ENCODE data around the gene MYT1. TPM values are rescaled to one million over a fixed set of nuclear protein-coding genes. Genes with fewer than 3 reads are reported as not detected.

The MYT1 gene
- total RNA-seq, 2 experiments from 2014 or later = 0.12 to 0.14 TPM

DNA sequence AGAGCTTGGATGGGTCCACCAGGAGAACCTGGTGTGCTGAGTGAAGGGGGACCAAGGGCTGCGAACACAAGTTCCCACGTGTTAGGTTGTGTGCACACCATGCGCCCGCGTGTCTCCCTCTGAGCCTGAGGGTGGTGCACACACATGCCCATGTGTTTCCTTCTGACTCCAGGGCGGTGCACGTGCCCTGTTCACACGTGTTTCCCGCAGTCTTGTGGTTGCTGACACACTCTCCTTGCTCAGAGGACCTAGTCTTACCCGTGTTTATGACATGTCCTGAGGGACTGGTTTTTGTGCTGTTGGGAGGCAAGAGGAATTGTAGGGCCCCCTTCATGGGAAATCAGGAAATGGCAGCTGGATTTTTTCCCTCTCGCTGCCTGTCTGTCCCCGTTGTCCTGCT, 55.0 kb downstream of the MYT1 start:
- H3K27me3 Mint-ChIP-seq = no peaks in the 10 kb centered on the region
- H3K4me3 Mint-ChIP-seq = no peak overlapping the region
- H3K36me3 Mint-ChIP-seq (ENCODE audit: low read depth) = no peaks in the 10 kb centered on the region
- H3K27ac Mint-ChIP-seq = no peak overlapping the region
- H3K9me3 Mint-ChIP-seq (ENCODE audit: low read depth) = no peaks in the 10 kb centered on the region
- CTCF ChIA-PET = interaction anchor here (0.7 kb wide), 1 partner anchor 1201 kb away, joined by 5 read pairs; no protein-coding TSS in a partner anchor
- DNase-seq = no peak
- ATAC-seq = no peak
- H3K4me1 Mint-ChIP-seq = peaks cover 13% of the 10 kb centered on the region
- POLR2A ChIA-PET = no interaction called here
- intact Hi-C loops (cut with DNase I, micrococcal nuclease) = no loop called here

DNA sequence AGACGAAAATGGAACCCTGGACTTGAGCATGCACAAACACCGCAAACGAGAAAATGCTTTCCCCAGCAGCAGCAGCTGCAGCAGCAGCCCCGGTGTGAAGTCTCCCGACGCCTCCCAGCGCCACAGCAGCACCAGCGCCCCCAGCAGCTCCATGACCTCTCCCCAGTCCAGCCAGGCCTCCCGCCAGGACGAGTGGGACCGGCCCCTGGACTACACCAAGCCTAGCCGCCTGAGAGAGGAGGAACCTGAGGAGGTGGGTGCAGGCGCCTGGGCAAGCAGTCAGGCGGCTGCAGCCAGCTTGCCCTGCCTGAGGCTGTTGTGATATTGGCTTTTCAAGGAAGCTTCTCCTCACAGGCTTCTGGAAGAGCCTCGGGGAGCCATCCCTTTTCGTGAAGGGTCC, 55.5 kb downstream of the MYT1 start:
- Mint-ChIP-seq H3K9me3 (ENCODE audit: low read depth) (no peaks in the 10 kb centered on the region), H3K4me1 (peaks cover 10% of the 10 kb centered on the region), H3K4me3 (no peak overlapping the region), H3K27me3 (no peaks in the 10 kb centered on the region), H3K36me3 (ENCODE audit: low read depth) (no peaks in the 10 kb centered on the region), H3K27ac (no peak overlapping the region)
- no peak for ATAC-seq
- DNase-seq = no peak
- intact Hi-C loops (cut with DNase I, micrococcal nuclease) = no loop called here
- ChIA-PET POLR2A (no interaction called here), CTCF (no interaction called here)

DNA sequence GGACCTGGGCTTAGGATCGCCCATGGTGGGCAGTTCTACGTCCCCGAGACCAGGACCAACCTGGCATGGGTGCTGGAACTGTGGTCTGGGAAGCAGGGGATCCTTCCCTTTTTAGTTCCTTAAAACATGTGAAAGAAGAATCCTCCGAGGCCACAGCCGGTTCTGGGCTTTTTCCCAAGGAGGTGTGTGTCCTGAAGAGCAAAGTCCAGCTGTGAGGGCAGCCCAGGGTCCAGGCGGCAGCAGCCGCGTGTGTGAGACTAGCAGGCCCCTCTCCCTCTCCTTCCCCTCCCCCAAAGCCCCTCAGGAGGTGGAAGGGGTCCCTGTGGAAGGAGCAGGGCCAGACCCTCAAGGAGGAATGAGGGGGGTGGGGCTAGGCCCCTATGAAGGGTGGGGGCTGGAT, 56.2 kb downstream of the MYT1 start:
- intact Hi-C loops (cut with DNase I, micrococcal nuclease) = no loop called here
- ChIA-PET CTCF (no interaction called here), POLR2A (no interaction called here)
- H3K4me1 Mint-ChIP-seq = peaks cover 4% of the 10 kb centered on the region
- H3K36me3 Mint-ChIP-seq (ENCODE audit: low read depth) = no peaks in the 10 kb centered on the region
- no peaks in the 10 kb centered on the region for H3K27me3 Mint-ChIP-seq
- no peak for ATAC-seq
- no peak for DNase-seq
- H3K4me3 Mint-ChIP-seq = no peak overlapping the region
- H3K27ac Mint-ChIP-seq = no peak overlapping the region
- H3K9me3 Mint-ChIP-seq (ENCODE audit: low read depth) = no peaks in the 10 kb centered on the region

DNA sequence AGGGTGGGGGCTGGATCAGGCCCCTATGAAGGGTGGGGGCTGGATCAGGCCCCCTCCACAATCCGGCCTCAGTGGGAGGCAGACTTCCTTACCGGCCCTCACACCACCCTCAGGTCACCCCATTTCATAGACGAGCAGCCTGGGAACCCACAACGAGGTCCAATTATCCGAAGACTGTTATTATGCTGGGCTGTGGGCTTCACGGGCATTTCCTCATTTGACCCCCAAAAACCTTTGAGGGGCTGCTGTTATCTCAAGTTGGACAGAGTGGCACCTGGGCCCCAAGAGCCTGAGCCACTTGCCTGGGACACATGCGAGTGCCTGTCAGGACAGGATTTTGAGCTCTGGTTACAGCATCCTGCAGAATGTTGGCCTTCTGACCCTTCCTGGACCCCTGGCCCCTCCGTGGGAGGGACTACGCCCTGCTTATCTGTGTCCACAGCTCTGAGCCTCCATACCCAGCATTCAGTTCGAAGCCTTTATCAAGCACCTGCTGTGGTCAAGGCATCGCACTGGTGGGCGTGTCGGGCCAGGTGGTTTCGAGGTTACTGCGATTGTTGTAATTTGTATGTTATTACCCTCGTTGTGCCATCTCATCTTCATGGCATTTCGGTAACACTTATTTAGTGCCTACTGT, 56.8 kb downstream of the MYT1 start:
- POLR2A ChIA-PET = no interaction called here
- Mint-ChIP-seq H3K9me3 (ENCODE audit: low read depth) (no peaks in the 10 kb centered on the region), H3K27ac (no peak overlapping the region), H3K27me3 (no peaks in the 10 kb centered on the region), H3K4me1 (peaks cover 2% of the 10 kb centered on the region), H3K36me3 (ENCODE audit: low read depth) (no peaks in the 10 kb centered on the region), H3K4me3 (no peak overlapping the region)
- DNase-seq = no peak
- CTCF ChIA-PET = no interaction called here
- ATAC-seq = no peak
- intact Hi-C loops (cut with DNase I, micrococcal nuclease) = no loop called here

DNA sequence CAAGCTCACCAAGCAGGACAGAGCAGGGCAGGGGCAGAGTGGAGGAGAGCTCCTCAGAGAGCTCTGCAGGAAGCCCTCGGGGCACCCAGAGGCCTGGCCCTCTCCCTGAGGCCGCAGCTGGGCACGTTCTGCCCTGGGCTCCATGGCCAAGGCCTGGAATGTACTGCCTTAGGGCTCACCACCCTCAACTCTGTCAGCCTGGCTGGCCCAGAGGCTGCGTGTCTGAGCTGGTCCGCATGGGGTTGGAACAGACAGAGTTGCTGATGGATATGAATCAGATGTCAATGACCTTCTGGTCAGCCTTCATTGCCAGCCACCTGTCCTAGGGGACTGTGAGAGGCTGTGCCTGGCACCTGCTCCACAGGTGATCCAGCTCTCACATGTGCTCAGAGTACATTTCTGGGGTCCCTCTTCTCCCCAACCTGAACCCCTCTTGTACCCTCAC, 58.1 kb downstream of the MYT1 start:
- Mint-ChIP-seq H3K27me3 (no peaks in the 10 kb centered on the region), H3K9me3 (ENCODE audit: low read depth) (no peaks in the 10 kb centered on the region), H3K4me1 (peaks cover 10% of the 10 kb centered on the region), H3K4me3 (no peak overlapping the region), H3K27ac (no peak overlapping the region), H3K36me3 (ENCODE audit: low read depth) (no peaks in the 10 kb centered on the region)
- POLR2A ChIA-PET = no interaction called here
- CTCF ChIA-PET = interaction anchor here (0.6 kb wide), 1 partner anchor 25 kb away, joined by 3 read pairs; no protein-coding TSS in a partner anchor
- no peak for DNase-seq
- no peak for ATAC-seq
- intact Hi-C loops (cut with DNase I, micrococcal nuclease) = no loop called here

DNA sequence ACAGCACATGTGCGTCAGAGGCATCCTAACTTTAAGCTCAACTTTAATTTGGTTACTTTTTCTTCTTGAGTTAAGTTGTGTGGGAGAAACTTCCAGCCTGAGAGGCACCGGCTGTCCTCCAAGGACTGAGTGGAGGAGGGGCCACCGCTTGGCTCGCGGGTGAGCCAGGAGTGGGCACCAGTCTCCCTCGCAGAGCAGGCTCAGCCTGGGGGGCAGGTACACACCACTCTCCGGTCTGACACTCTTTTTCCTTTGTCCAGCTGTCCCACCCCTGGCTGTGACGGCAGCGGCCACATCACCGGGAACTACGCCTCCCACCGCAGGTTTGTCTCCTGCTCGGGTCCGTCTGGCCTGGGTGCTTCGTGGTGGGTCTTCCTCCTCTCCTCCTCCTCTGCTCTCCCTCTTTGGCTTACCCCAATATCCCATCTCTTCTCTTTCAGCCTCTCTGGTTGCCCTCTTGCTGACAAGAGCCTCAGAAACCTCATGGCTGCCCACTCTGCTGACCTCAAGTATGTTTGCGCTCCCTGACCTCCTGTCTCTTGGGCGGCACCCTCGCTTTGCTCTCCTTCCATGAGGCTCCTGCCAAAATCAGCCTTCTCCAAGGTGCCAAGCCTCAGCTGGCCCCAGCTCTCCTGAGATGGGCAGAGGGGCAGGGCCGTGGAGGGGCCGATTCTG, 58.7 kb downstream of the MYT1 start:
- Mint-ChIP-seq H3K4me1 (peaks cover 12% of the 10 kb centered on the region), H3K27ac (no peak overlapping the region), H3K9me3 (ENCODE audit: low read depth) (no peaks in the 10 kb centered on the region), H3K4me3 (no peak overlapping the region), H3K27me3 (no peaks in the 10 kb centered on the region), H3K36me3 (ENCODE audit: low read depth) (no peaks in the 10 kb centered on the region)
- DNase-seq (no peak), ATAC-seq (no peak)
- intact Hi-C loops (cut with DNase I, micrococcal nuclease) = no loop called here
- POLR2A ChIA-PET = no interaction called here
- CTCF ChIA-PET = interaction anchor here (0.6 kb wide), 1 partner anchor 26 kb away, joined by 3 read pairs; no protein-coding TSS in a partner anchor

DNA sequence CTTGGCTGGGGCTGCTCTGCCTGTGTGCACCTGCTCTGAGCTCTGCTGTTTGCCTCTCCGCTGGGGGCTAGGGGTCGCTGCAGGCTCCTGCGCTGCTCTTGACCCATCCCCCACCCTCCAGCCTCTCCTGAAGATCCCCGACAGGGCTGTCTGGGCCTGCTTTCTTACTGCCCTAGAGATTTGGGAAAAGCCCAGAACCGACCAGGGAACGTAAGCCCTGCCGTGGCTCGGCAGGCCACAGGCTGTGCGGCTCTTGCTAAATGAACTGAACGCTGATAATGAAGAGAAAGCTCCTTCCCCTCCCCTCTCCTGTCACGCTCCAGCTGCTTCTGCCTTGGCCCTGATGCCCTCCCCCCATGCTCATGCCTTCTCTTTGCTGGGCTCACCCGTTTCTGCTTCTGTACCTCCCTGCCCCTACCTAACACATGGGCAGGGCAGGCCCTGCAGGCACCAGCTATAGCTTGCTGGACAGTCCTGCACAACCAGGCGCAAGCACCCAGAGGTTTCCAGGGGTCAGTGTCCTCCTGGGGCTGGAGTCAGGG, 59.3 kb downstream of the MYT1 start:
- no peaks in the 10 kb centered on the region for H3K27me3 Mint-ChIP-seq
- H3K36me3 Mint-ChIP-seq (ENCODE audit: low read depth) = no peaks in the 10 kb centered on the region
- CTCF ChIA-PET = interaction anchor here (1.4 kb wide), 1 partner anchor 9 kb away, joined by 4 read pairs; no protein-coding TSS in a partner anchor
- peaks cover 15% of the 10 kb centered on the region for H3K4me1 Mint-ChIP-seq
- intact Hi-C loops (cut with DNase I, micrococcal nuclease) = no loop called here
- no peak overlapping the region for H3K27ac Mint-ChIP-seq
- ATAC-seq (no peak), DNase-seq (no peak)
- no peaks in the 10 kb centered on the region for H3K9me3 Mint-ChIP-seq (ENCODE audit: low read depth)
- POLR2A ChIA-PET = no interaction called here
- no peak overlapping the region for H3K4me3 Mint-ChIP-seq

DNA sequence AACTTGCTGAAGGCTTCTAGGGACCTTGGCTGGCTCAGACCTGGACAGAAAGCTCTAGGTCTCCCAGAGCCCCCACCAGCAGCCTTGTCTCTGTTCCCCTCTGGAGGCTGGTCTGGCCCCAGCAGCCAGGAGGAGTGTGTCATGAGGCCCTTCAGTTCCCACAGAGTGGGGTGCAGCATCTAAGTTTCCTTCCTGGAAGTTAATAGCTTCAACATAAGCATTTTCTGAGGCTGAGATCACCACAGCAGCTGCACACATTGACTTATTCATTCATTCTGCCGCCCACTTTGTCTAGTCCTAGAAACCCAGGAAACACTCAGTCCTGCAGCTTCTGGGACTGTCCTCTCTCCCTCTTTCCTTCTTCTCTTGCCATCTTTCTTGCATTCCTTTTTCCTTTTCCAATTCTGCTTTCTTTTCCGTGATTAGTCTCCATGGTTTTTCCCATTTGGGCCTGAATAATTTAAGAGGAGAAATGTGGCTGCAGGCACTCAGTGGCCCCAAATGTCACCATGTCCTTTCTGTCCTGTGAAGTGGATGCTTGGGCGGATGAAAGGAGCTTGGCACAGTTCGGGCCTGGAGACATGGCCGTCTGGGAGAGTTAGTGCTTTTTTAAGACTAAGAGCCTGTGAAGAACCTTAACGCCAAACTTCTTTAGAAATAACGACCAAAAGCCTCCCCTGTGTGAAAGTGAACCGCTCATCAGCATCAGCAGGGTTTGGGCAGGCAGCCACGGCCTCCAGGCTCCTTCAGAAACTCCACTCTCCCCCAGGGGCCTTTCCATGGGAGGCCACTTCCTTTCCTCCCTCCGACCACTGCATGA, 60.3 kb downstream of the MYT1 start:
- Mint-ChIP-seq H3K4me1 (peaks cover 15% of the 10 kb centered on the region), H3K27ac (no peak overlapping the region), H3K4me3 (no peak overlapping the region), H3K9me3 (ENCODE audit: low read depth) (no peaks in the 10 kb centered on the region), H3K27me3 (no peaks in the 10 kb centered on the region), H3K36me3 (ENCODE audit: low read depth) (no peaks in the 10 kb centered on the region)
- peak; percentile 16 for DNase-seq
- peak; percentile 73 for ATAC-seq
- CTCF ChIA-PET = interaction anchor here (0.7 to 1.4 kb wide), 3 partner anchors 9 to 34 kb away, joined by 3 to 4 read pairs (median 3); no protein-coding TSS in a partner anchor
- intact Hi-C loops (cut with DNase I, micrococcal nuclease) = no loop called here
- POLR2A ChIA-PET = no interaction called here

DNA sequence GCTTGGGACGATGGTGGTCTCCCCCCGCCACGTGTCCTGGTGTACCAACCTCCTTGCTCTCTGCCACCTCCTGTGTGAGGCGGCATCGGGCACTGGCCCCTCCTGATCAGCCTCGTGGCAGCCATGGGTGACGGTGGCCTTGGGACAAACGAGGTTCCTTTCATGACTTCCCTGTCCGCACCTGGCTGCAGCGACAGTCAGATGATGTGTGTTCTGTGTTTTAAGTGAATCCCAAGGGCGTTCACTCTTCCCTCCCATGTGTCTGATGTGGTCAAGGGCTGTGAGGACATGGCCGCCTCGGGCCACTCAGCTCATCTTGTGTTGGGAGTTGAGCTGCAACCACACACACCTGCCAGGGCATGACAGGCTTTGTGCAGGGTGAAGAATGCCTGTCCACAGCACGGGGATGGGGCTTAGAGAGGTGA, 60.9 kb downstream of the MYT1 start:
- ChIA-PET POLR2A (no interaction called here), CTCF (interaction anchor here (0.7 kb wide), 1 partner anchor 8 kb away, joined by 3 read pairs; no protein-coding TSS in a partner anchor)
- DNase-seq (no peak), ATAC-seq (no peak)
- intact Hi-C loops (cut with DNase I, micrococcal nuclease) = no loop called here
- Mint-ChIP-seq H3K4me1 (peaks cover 15% of the 10 kb centered on the region), H3K27me3 (no peaks in the 10 kb centered on the region), H3K27ac (no peak overlapping the region), H3K36me3 (ENCODE audit: low read depth) (no peaks in the 10 kb centered on the region), H3K9me3 (ENCODE audit: low read depth) (no peaks in the 10 kb centered on the region), H3K4me3 (no peak overlapping the region)

DNA sequence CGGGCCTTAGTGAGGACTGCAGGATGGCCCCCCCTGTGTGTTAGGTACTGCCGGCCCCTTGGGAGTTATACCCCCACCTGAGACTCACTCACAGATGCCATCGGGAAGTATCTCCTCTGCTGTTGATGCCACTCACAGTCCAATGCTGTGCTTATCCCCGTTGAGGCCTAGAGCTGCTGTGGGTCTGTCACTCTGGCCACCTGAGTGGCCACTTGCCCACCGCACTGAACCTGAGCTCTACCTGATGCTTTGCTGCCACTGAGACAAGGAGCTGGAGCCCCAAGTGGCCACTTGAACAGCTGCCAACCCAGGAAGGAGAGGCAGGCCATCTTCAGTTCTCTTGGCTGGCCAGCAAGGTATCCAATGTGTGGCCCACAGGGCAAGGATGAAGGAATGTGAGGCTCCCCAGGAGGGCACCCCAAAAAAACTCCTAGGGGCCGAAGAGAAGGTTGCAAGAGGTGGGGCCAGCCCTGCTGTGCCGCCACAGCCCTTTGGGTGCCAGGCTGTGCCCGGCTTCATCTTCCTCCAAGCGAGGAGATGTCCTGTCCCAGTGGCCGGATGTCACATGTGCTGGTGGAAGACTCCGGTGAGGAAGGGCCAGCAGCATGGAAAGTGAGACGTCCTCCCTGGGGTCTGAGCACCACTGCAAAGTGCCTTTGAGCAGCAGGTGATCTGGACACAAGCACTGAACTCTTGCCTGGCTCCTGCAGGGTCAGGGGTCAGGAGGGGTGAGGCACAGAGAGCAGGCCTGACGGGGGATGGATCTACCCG, 61.8 kb downstream of the MYT1 start:
- Mint-ChIP-seq H3K4me1 (peaks cover 15% of the 10 kb centered on the region), H3K27me3 (no peaks in the 10 kb centered on the region), H3K36me3 (ENCODE audit: low read depth) (no peaks in the 10 kb centered on the region), H3K9me3 (ENCODE audit: low read depth) (no peaks in the 10 kb centered on the region), H3K27ac (no peak overlapping the region), H3K4me3 (no peak overlapping the region)
- intact Hi-C loops (cut with DNase I, micrococcal nuclease) = no loop called here
- ATAC-seq (no peak), DNase-seq (no peak)
- POLR2A ChIA-PET = no interaction called here
- CTCF ChIA-PET = no interaction called here

Measured in activated CD4-positive, alpha-beta T cell treated with anti-CD3 and anti-CD28 coated beads for 36 hours (primary cell).